ENCODE data around the gene C10orf88.

DNA sequence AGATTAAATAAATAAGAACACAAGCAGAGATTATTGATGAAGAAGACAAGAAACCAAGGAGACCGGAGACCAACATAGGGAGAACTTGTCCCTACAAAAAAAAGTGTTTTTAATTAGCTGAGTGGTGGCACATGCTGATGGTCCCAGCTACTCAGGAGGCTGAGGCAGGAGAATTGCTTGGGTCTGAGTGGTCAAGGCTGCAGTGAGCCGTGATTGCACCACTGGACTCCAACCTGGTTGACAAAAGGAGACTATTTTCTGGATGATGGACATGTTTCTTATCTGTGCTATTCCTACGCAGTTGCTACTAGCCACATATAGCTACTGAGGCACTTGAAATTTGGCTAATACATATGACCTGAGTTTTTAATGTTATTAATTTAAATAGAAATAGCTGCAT lies 44.9 kb upstream of the C10orf88 start:
- no peak for TF ChIP-seq POLR2A (IDR thresholded peaks at IDR 0.05)
- TF ChIP-seq, protein P1, sequence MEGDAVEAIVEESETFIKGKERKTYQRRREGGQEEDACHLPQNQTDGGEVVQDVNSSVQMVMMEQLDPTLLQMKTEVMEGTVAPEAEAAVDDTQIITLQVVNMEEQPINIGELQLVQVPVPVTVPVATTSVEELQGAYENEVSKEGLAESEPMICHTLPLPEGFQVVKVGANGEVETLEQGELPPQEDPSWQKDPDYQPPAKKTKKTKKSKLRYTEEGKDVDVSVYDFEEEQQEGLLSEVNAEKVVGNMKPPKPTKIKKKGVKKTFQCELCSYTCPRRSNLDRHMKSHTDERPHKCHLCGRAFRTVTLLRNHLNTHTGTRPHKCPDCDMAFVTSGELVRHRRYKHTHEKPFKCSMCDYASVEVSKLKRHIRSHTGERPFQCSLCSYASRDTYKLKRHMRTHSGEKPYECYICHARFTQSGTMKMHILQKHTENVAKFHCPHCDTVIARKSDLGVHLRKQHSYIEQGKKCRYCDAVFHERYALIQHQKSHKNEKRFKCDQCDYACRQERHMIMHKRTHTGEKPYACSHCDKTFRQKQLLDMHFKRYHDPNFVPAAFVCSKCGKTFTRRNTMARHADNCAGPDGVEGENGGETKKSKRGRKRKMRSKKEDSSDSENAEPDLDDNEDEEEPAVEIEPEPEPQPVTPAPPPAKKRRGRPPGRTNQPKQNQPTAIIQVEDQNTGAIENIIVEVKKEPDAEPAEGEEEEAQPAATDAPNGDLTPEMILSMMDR (IDR thresholded peaks at IDR 0.05): no peak
- TF ChIP-seq EP300 (IDR thresholded peaks at IDR 0.05): no peak

Data from tibial nerve (tissue), 4 donors.